CD4-positive, alpha-beta T cell (primary cell): ENCODE measurements around the gene CFAP99. TPM values are rescaled to one million over a fixed set of nuclear protein-coding genes. Genes with fewer than 3 reads are reported as not detected.

ENCODE experiments used
- ATAC-seq: fragments of 200-7000 bp; cut with Tn5 transposase; one replicate; pipeline ENCODE4 v1.10.0; 2022; ENCODE audit warnings: mild to moderate bottlenecking; ENCODE audit not compliant: poor library complexity
- CTCF ChIA-PET: fragments of 350-600 bp; sonication (Branson Sonifier 250); formaldehyde crosslinking; loops from one replicate; lab custom pipeline; 2021; ENCODE audit warnings: antibody characterized with exemption, inconsistent platforms; lab: Charles Lee
- POLR2A ChIA-PET: fragments of 350-600 bp; sonication (Branson Sonifier 250); formaldehyde crosslinking; loops from one replicate; lab custom pipeline; 2021; ENCODE audit warnings: antibody characterized with exemption, inconsistent platforms; lab: Charles Lee
- DNase-seq, 14 experiments: peaks; one replicate each; pipeline ENCODE4 v3.0.0-alpha.2; 2013 to 2020; ENCODE audit warnings: mixed read lengths in 2 of 14
- H3K27ac ChIP-seq, 2 donors: one replicate each; pipeline versions ENCODE4 v1.5.1 to v1.7.0; 2013; ENCODE audit warnings: low read length in 2 of 2, low read depth in 1 of 2, mild to moderate bottlenecking in 1 of 2
- H3K27me3 ChIP-seq, 2 experiments: 1 replicate in 1 of 2; 2 replicates in 1 of 2; pipeline versions ENCODE4 v1.6.1 to v1.7.0; 2013; ENCODE audit warnings: low read length in 2 of 2, control low read depth in 1 of 2, mild to moderate bottlenecking in 1 of 2, moderate library complexity in 1 of 2; ENCODE audit not compliant: insufficient read depth in 2 of 2, control insufficient read depth in 1 of 2
- H3K36me3 ChIP-seq: one replicate; pipeline ENCODE4 v1.6.1; 2013; ENCODE audit warnings: low read length, control low read depth; ENCODE audit not compliant: insufficient read depth
- H3K4me1 ChIP-seq: one replicate; pipeline ENCODE4 v1.6.1; 2013; ENCODE audit warnings: low read length, control low read depth; ENCODE audit not compliant: insufficient read depth
- H3K4me3 ChIP-seq: one replicate; pipeline ENCODE4 v1.5.1; 2013; ENCODE audit warnings: mild to moderate bottlenecking, low read length, moderate library complexity
- H3K9me3 ChIP-seq, 2 experiments: 1 replicate in 1 of 2; 2 replicates in 1 of 2; pipeline versions ENCODE4 v1.6.1 to v1.7.0; 2013; ENCODE audit warnings: low read length in 2 of 2, mild to moderate bottlenecking in 2 of 2, control low read depth in 1 of 2, moderate library complexity in 1 of 2; ENCODE audit not compliant: control insufficient read depth in 1 of 2, insufficient read depth in 1 of 2
- H3K27ac Mint-ChIP-seq: one replicate; pipeline ENCODE4 v1.8.0; 2020; ENCODE audit warnings: mixed read lengths
- H3K27me3 Mint-ChIP-seq: one replicate; pipeline ENCODE4 v1.8.0; 2021; ENCODE audit warnings: mixed read lengths
- H3K36me3 Mint-ChIP-seq: one replicate; pipeline ENCODE4 v1.8.0; 2021; ENCODE audit warnings: low read depth, mixed read lengths
- H3K4me1 Mint-ChIP-seq: one replicate; pipeline ENCODE4 v1.8.0; 2021; ENCODE audit warnings: low read depth, mixed read lengths
- H3K4me3 Mint-ChIP-seq: one replicate; pipeline ENCODE4 v1.8.0; 2020; ENCODE audit warnings: mild to moderate bottlenecking, mixed read lengths
- H3K9me3 Mint-ChIP-seq: one replicate; pipeline ENCODE4 v1.8.0; 2020; ENCODE audit warnings: mixed read lengths
- CTCF ChIP-seq: fragments of 200-600 bp; IDR thresholded peaks from one replicate; pipeline ENCODE4 v1.8.0; 2022; ENCODE audit warnings: antibody characterized with exemption, mild to moderate bottlenecking
- intact Hi-C, 2 experiments: fragments of 100-400 bp; cut with DNase I in 1 of 2; cut with micrococcal nuclease in 1 of 2; formaldehyde crosslinking; loops; one replicate each; pipeline versions ENCODE4 v1.15.1 to v1.9.0; 2023 to 2025; cut with DNase I, micrococcal nuclease
- total RNA-seq, 174 experiments: library from RNA in 2 of 174; stranded (reverse) in 2 of 174; gene quantifications; one replicate each; pipeline ENCODE4 v1.2.3 and lab custom pipeline; 2021 to 2026

The CFAP99 gene
- total RNA-seq, 2 experiments from 2014 or later, result 0.17 TPM; not detected in 1

GRCh38 chr4:2413821-2414610, 4.7 kb upstream of the CFAP99 start:
- CTCF ChIA-PET, result interaction anchor here (0.7 to 3.1 kb wide), 8 partner anchors 11 to 660 kb away, joined by 3 to 21 read pairs (median 6); partner anchors contain the start of gene MXD4

GRCh38 chr4:2415213-2415612, 3.5 kb upstream of the CFAP99 start:
- intact Hi-C loops, result loop anchor here in 1 of 2 experiments (2.0 to 10.0 kb wide), 4 partner anchors 48 to 700 kb away; partner anchors contain the start of genes LETM1 and SLBP
- TF ChIP-seq CTCF, result no peak
- ATAC-seq (no peak), DNase-seq (no peak)
- H3K27me3 Mint-ChIP-seq, result peaks cover 11% of the 10 kb centered on the region
- H3K4me3 Mint-ChIP-seq, result peak overlapping the region; percentile 74
- Histone ChIP-seq H3K9me3 (no peaks in the 10 kb centered on the region), H3K4me1 (peaks cover 84% of the 10 kb centered on the region), H3K4me3 (no peak overlapping the region), H3K27me3 (peaks cover 6 to 9% of the 10 kb centered on the region in 2 experiments), H3K36me3 (no peaks in the 10 kb centered on the region), H3K27ac (no peak overlapping the region)
- no peaks in the 10 kb centered on the region for H3K36me3 Mint-ChIP-seq
- peaks cover 72% of the 10 kb centered on the region for H3K4me1 Mint-ChIP-seq
- H3K9me3 Mint-ChIP-seq, result no peaks in the 10 kb centered on the region
- ChIA-PET CTCF (interaction anchor here (0.8 to 2.5 kb wide), 4 partner anchors 26 to 195 kb away, joined by 3 to 6 read pairs (median 4); no protein-coding TSS in a partner anchor), POLR2A (interaction anchor here (0.8 to 2.0 kb wide), 7 partner anchors 22 to 173 kb away, joined by 3 to 10 read pairs (median 5); partner anchors contain the start of genes FAM193A, HAUS3, MXD4 and POLN)
- peak overlapping the region; percentile 94 for H3K27ac Mint-ChIP-seq

More at GRCh38 chr4:2413821-2414610, 4.7 kb upstream of the CFAP99 start:
- Mint-ChIP-seq H3K27ac (peak overlapping the region; percentile 94), H3K27me3 (peaks cover 4% of the 10 kb centered on the region), H3K4me3 (peak overlapping the region; percentile 74), H3K4me1 (peaks cover 65% of the 10 kb centered on the region), H3K36me3 (no peaks in the 10 kb centered on the region), H3K9me3 (no peaks in the 10 kb centered on the region)
- ATAC-seq, result no peak
- H3K4me3 ChIP-seq, result peak overlapping the region; percentile 52
- peak overlapping the region; percentile 81 to 96 for H3K27ac ChIP-seq
- peaks cover 84% of the 10 kb centered on the region for H3K4me1 ChIP-seq
- no peak for TF ChIP-seq CTCF
- H3K36me3 ChIP-seq, result no peaks in the 10 kb centered on the region
- peaks cover 6 to 9% of the 10 kb centered on the region in 2 experiments for H3K27me3 ChIP-seq
- no peaks in the 10 kb centered on the region for H3K9me3 ChIP-seq
- POLR2A ChIA-PET, result interaction anchor here (0.6 to 3.1 kb wide), 11 partner anchors 11 to 404 kb away, joined by 3 to 45 read pairs (median 10); partner anchors contain the start of genes FAM193A, MXD4 and RNF4
- peak in 8 of 14 experiments; percentile 16 to 68 (median 26) for DNase-seq
- intact Hi-C loops, result loop anchor here (1.0 to 10.0 kb wide), 7 partner anchors 47 to 699 kb away; partner anchors contain the start of genes HAUS3 (in 1 of the 2), MXD4 (in 1 of the 2), POLN (in 1 of the 2) and RNF4 (in 1 of the 2)

GRCh38 chr4:2415881-2416563, 2.7 kb upstream of the CFAP99 start:
- Mint-ChIP-seq H3K9me3 (no peaks in the 10 kb centered on the region), H3K27me3 (peaks cover 19% of the 10 kb centered on the region), H3K4me3 (peak overlapping the region; percentile 89), H3K27ac (peak overlapping the region; percentile 94), H3K4me1 (peaks cover 68% of the 10 kb centered on the region), H3K36me3 (no peaks in the 10 kb centered on the region)
- peaks cover 9 to 10% of the 10 kb centered on the region in 2 experiments for H3K27me3 ChIP-seq
- peak overlapping the region; percentile 58 for H3K4me3 ChIP-seq
- no peak overlapping the region for H3K27ac ChIP-seq
- peaks cover 78% of the 10 kb centered on the region for H3K4me1 ChIP-seq
- ChIA-PET POLR2A (interaction anchor here (0.8 to 2.0 kb wide), 6 partner anchors 23 to 174 kb away, joined by 3 to 10 read pairs (median 5); partner anchors contain the start of genes FAM193A, HAUS3, MXD4 and POLN), CTCF (interaction anchor here (0.8 to 2.5 kb wide), 4 partner anchors 26 to 196 kb away, joined by 3 to 6 read pairs (median 4); no protein-coding TSS in a partner anchor)
- TF ChIP-seq CTCF, result no peak
- no peaks in the 10 kb centered on the region for H3K9me3 ChIP-seq
- intact Hi-C loops, result loop anchor here in 1 of 2 experiments (2.0 to 10.0 kb wide), 4 partner anchors 49 to 701 kb away; partner anchors contain the start of genes LETM1 and SLBP
- no peaks in the 10 kb centered on the region for H3K36me3 ChIP-seq
- ATAC-seq (no peak), DNase-seq (no peak)
